Measurements from ENCODE around the gene KCNIP3.
A peak's percentile ranks its signal among the peaks of the same experiment; 100 is the strongest.

KCNIP3 gene

GRCh38 chr2:95312543-95313201 is 15.5 kb downstream of the KCNIP3 start:
- no peak for DNase-seq (ENCODE audit: low read depth)

GRCh38 chr2:95313296-95314131 is 16.4 kb downstream of the KCNIP3 start:
- no peak for DNase-seq (ENCODE audit: low read depth)

GRCh38 chr2:95314598-95314963 is 17.4 kb downstream of the KCNIP3 start:
- DNase-seq (ENCODE audit: low read depth): no peak

- DNase-seq (ENCODE audit: low read depth): peak; percentile 60
These were observed 17.9 kb downstream of the KCNIP3 start for GRCh38 chr2:95314964-95315611.

GRCh38 chr2:95315801-95316411 is 18.8 kb downstream of the KCNIP3 start:
- DNase-seq (ENCODE audit: low read depth): peak; percentile 93

- DNase-seq (ENCODE audit: low read depth): peak; percentile 90
These were observed 19.4 kb downstream of the KCNIP3 start for GRCh38 chr2:95316466-95317122.

- no peak for DNase-seq (ENCODE audit: low read depth)
These were observed 20.0 kb downstream of the KCNIP3 start for GRCh38 chr2:95317123-95317500.

- DNase-seq (ENCODE audit: low read depth): no peak
These were observed 20.7 kb downstream of the KCNIP3 start for GRCh38 chr2:95317665-95318425.

GRCh38 chr2:95318431-95319220 is 21.5 kb downstream of the KCNIP3 start:
- DNase-seq (ENCODE audit: low read depth): no peak

GRCh38 chr2:95319481-95320343 is 22.6 kb downstream of the KCNIP3 start:
- DNase-seq (ENCODE audit: low read depth): no peak

- DNase-seq (ENCODE audit: low read depth): no peak
These were observed 23.2 kb downstream of the KCNIP3 start for GRCh38 chr2:95320344-95320712.

- peak; percentile 88 for DNase-seq (ENCODE audit: low read depth)
These were observed 24.0 kb downstream of the KCNIP3 start for GRCh38 chr2:95320986-95321767.

GRCh38 chr2:95323347-95324155 is 26.4 kb downstream of the KCNIP3 start:
- peak; percentile 25 for DNase-seq (ENCODE audit: low read depth)

- DNase-seq (ENCODE audit: low read depth): no peak
These were observed 27.9 kb downstream of the KCNIP3 start for GRCh38 chr2:95325026-95325425.

GRCh38 chr2:95325590-95326432 is 28.7 kb downstream of the KCNIP3 start:
- DNase-seq (ENCODE audit: low read depth): no peak

GRCh38 chr2:95326433-95327140 is 29.4 kb downstream of the KCNIP3 start:
- DNase-seq (ENCODE audit: low read depth): no peak

Measured in EH (cell line).